Trophoblast cell (in vitro differentiated cells and primary cell): ENCODE data around the gene SASH1.

Experiments used
- DNase-seq, 2 donors: peaks; one replicate each; pipeline ENCODE4 v3.0.0-alpha.2; 2016
- H2AFZ ChIP-seq: 2 replicates; pipeline ENCODE4 v1.6.1; 2013; ENCODE audit warnings: low read length, moderate library complexity, mild to moderate bottlenecking; ENCODE audit not compliant: insufficient read depth, poor library complexity
- H2AK5ac ChIP-seq: 2 replicates; pipeline ENCODE4 v1.6.1; 2013; ENCODE audit warnings: mild to moderate bottlenecking, low read length
- H2BK120ac ChIP-seq: 2 replicates; pipeline ENCODE4 v1.6.1; 2013; ENCODE audit warnings: low read length, mild to moderate bottlenecking, moderate library complexity; ENCODE audit not compliant: insufficient read depth, poor library complexity
- H2BK12ac ChIP-seq: 2 replicates; pipeline ENCODE4 v1.6.1; 2013; ENCODE audit warnings: mild to moderate bottlenecking, low read length, moderate library complexity
- H2BK5ac ChIP-seq: 2 replicates; pipeline ENCODE4 v1.6.1; 2013; ENCODE audit warnings: low read length, low read depth, moderate library complexity, mild to moderate bottlenecking; ENCODE audit not compliant: poor library complexity
- H3K14ac ChIP-seq: 2 replicates; pipeline ENCODE4 v1.6.1; 2013; ENCODE audit warnings: mild to moderate bottlenecking, low read length
- H3K18ac ChIP-seq: 2 replicates; pipeline ENCODE4 v1.6.1; 2013; ENCODE audit warnings: mild to moderate bottlenecking, low read length
- H3K23ac ChIP-seq: 2 replicates; pipeline ENCODE4 v1.6.1; 2013; ENCODE audit warnings: low read length
- H3K27ac ChIP-seq: 2 replicates; pipeline ENCODE4 v1.5.1; 2013; ENCODE audit warnings: low read depth, mild to moderate bottlenecking, inconsistent platforms, low read length, moderate library complexity
- H3K27me3 ChIP-seq: 2 replicates; pipeline ENCODE4 v1.6.1; 2013; ENCODE audit warnings: inconsistent platforms, mild to moderate bottlenecking, low read length, moderate library complexity; ENCODE audit not compliant: insufficient read depth
- H3K36me3 ChIP-seq, 2 experiments: 1 replicate in 1 of 2; 2 replicates in 1 of 2; pipeline ENCODE4 v1.6.1; 2013; ENCODE audit warnings: low read length in 2 of 2, mild to moderate bottlenecking in 2 of 2, moderate library complexity in 1 of 2; ENCODE audit not compliant: insufficient read depth in 2 of 2, control insufficient read depth in 1 of 2
- H3K4ac ChIP-seq: 2 replicates; pipeline ENCODE4 v1.6.1; 2013; ENCODE audit warnings: low read depth, mild to moderate bottlenecking, low read length, moderate library complexity
- H3K4me1 ChIP-seq, 2 experiments: 1 replicate in 1 of 2; 2 replicates in 1 of 2; pipeline ENCODE4 v1.6.1; 2013; ENCODE audit warnings: low read length in 2 of 2, mild to moderate bottlenecking in 2 of 2, moderate library complexity in 1 of 2; ENCODE audit not compliant: insufficient read depth in 2 of 2, control insufficient read depth in 1 of 2
- H3K4me2 ChIP-seq: 2 replicates; pipeline ENCODE4 v1.6.1; 2013; ENCODE audit warnings: inconsistent platforms, mild to moderate bottlenecking, low read length, moderate library complexity
- H3K4me3 ChIP-seq: 2 replicates; pipeline ENCODE4 v1.5.1; 2013; ENCODE audit warnings: mild to moderate bottlenecking, low read depth, low read length, inconsistent platforms
- H3K79me1 ChIP-seq: one replicate; pipeline ENCODE4 v1.6.1; 2013; ENCODE audit warnings: low read length
- H3K79me2 ChIP-seq: 2 replicates; pipeline ENCODE4 v1.6.1; 2013; ENCODE audit warnings: low read length, mild to moderate bottlenecking; ENCODE audit not compliant: control insufficient read depth, insufficient read depth, poor library complexity
- H3K9ac ChIP-seq: 2 replicates; pipeline ENCODE4 v1.6.1; 2013; ENCODE audit warnings: mild to moderate bottlenecking, low read length
- H3K9me3 ChIP-seq: 2 replicates; pipeline ENCODE4 v1.6.1; 2013; ENCODE audit warnings: low read depth, mild to moderate bottlenecking, control low read depth, inconsistent platforms, low read length; ENCODE audit not compliant: insufficient read depth
- H4K12ac ChIP-seq: 2 replicates; pipeline ENCODE4 v1.6.1; 2013; ENCODE audit warnings: low read depth, mild to moderate bottlenecking, low read length, moderate library complexity
- H4K8ac ChIP-seq: 2 replicates; pipeline ENCODE4 v1.6.1; 2013; ENCODE audit warnings: low read depth, mild to moderate bottlenecking, low read length, moderate library complexity
- H4K91ac ChIP-seq: one replicate; pipeline ENCODE4 v1.6.1; 2013; ENCODE audit warnings: low read depth, mild to moderate bottlenecking, low read length, moderate library complexity
- WGBS: extraction: QIAGEN DNeasy Blood & Tissue Kit; methylation state at CpG from one replicate; pipeline ENCODE4 v1.1.7; 2013; ENCODE audit warnings: missing lambda C conversion rate; ENCODE audit not compliant: insufficient read length, insufficient coverage; ENCODE audit errors: extremely low coverage; 5-methylcytosine and 5-hydroxymethylcytosine counted together

Gene SASH1

DNA sequence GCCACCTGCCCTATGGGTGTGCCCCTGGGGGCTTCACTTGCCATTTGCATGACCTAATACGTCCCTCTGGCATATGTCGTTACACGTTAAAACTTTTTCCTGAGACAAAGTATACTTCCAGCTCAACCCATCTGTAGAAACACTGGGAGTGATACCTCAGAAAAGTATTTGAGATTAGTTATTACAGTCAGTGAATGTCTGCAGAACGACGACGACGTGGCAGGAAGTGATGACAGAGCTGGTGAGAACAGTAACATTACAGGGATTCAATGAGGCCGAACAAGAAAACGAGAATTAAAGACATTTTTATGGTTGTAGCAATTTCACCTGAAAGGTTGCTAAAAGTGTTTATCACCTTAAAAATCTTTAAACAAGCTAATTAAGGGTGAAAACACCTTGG, 40.2 kb downstream of the SASH1 start:
- Histone ChIP-seq H3K18ac (no peak overlapping the region), H3K9me3 (no peaks in the 10 kb centered on the region), H2AK5ac (no peak overlapping the region), H3K4me1 (no peaks in the 10 kb centered on the region), H2BK5ac (no peak overlapping the region), H3K4me3 (no peak overlapping the region), H3K27ac (no peak overlapping the region), H2BK120ac (no peak overlapping the region), H3K14ac (no peak overlapping the region), H3K4me2 (no peak overlapping the region), H3K79me1 (no peaks in the 10 kb centered on the region), H4K12ac (no peak overlapping the region), H2BK12ac (no peak overlapping the region), H3K79me2 (no peaks in the 10 kb centered on the region), H4K8ac (no peak overlapping the region), H3K23ac (no peak overlapping the region), H3K9ac (no peak overlapping the region), H3K36me3 (no peaks in the 10 kb centered on the region), H3K4ac (no peak overlapping the region), H3K27me3 (no peaks in the 10 kb centered on the region), H2AFZ (no peak overlapping the region), H4K91ac (no peak overlapping the region)
- no CpG with 5 or more reads among the region's 9 CpGs for WGBS
- peak; percentile 71 to 79 for DNase-seq

DNA sequence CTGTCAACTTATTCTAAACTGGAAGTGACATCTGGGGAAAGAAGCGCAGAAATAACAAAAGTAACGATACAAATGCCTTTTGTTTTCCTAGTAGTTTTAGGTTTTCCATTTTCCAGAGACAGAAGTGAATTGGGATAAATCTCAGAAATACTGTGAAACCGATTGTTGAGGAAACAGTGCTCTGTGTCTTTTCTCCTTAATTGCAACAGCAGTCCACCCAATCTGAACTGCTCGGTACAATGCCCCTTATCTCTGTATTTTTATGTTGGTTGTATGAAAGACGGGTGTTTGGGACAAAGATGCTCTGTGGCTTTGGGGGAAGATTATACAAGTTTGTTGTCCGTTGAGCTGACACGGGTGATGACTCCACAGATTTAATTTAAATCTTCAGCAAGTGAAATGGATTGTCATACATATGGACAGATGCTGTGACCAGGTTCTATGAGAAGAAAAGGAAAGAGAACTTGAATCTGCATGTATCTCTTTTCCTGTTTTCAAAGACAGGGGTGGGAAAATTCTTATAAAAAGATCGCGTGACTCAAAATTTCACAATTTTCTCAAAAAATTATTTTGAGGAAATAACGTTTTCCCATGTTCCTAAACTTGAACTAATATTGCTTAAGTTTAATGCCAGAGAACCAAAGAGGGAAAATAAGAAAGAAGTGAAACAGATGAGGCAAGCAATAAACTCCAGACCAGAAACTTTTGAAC, 41.2 kb downstream of the SASH1 start:
- H3K79me1 ChIP-seq: no peaks in the 10 kb centered on the region
- no peak overlapping the region for H3K4me3 ChIP-seq
- H3K4me2 ChIP-seq: no peak overlapping the region
- no peak overlapping the region for H3K4ac ChIP-seq
- H3K14ac ChIP-seq: no peak overlapping the region
- H2BK12ac ChIP-seq: no peak overlapping the region
- H2AK5ac ChIP-seq: no peak overlapping the region
- no peak overlapping the region for H2BK120ac ChIP-seq
- H3K9ac ChIP-seq: no peak overlapping the region
- H2AFZ ChIP-seq: no peak overlapping the region
- no CpG with 5 or more reads among the region's 10 CpGs for WGBS
- H3K4me1 ChIP-seq: no peaks in the 10 kb centered on the region
- no peaks in the 10 kb centered on the region for H3K36me3 ChIP-seq
- no peaks in the 10 kb centered on the region for H3K9me3 ChIP-seq
- H3K23ac ChIP-seq: no peak overlapping the region
- H3K18ac ChIP-seq: no peak overlapping the region
- H3K27me3 ChIP-seq: no peaks in the 10 kb centered on the region
- no peak overlapping the region for H2BK5ac ChIP-seq
- no peak overlapping the region for H4K8ac ChIP-seq
- H4K91ac ChIP-seq: no peak overlapping the region
- no peaks in the 10 kb centered on the region for H3K79me2 ChIP-seq
- H4K12ac ChIP-seq: no peak overlapping the region
- peak in 1 of 2 donors; percentile 26 for DNase-seq
- no peak overlapping the region for H3K27ac ChIP-seq

DNA sequence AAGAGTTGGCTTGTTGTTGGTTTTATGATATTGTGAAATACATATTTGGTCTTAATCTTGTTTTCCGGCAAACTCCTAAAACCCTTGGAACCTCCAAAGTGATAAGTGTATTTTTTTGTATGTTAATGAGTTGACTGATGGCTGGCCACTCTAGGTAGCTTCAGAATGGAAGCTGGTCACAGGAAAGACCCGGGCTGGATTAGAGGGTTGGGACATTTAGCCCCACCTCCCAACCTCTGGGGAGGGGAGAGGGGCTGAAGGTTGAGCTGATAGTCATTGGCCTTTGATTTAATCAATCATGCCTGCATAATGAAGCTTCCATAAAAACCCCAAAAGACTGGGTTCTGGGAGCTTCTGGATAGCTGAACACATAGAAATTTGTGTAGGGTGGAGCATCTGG, 42.7 kb downstream of the SASH1 start:
- H3K27me3 ChIP-seq: no peaks in the 10 kb centered on the region
- H3K36me3 ChIP-seq: no peaks in the 10 kb centered on the region
- H3K14ac ChIP-seq: no peak overlapping the region
- H3K79me1 ChIP-seq: no peaks in the 10 kb centered on the region
- H3K18ac ChIP-seq: no peak overlapping the region
- H2BK120ac ChIP-seq: no peak overlapping the region
- no peak overlapping the region for H2AFZ ChIP-seq
- H2BK12ac ChIP-seq: no peak overlapping the region
- DNase-seq: no peak
- H3K27ac ChIP-seq: no peak overlapping the region
- H3K9me3 ChIP-seq: no peaks in the 10 kb centered on the region
- H2BK5ac ChIP-seq: no peak overlapping the region
- no peaks in the 10 kb centered on the region for H3K4me1 ChIP-seq
- no peak overlapping the region for H3K9ac ChIP-seq
- no peak overlapping the region for H4K91ac ChIP-seq
- H3K79me2 ChIP-seq: no peaks in the 10 kb centered on the region
- H3K4ac ChIP-seq: no peak overlapping the region
- H4K8ac ChIP-seq: no peak overlapping the region
- H2AK5ac ChIP-seq: no peak overlapping the region
- no peak overlapping the region for H4K12ac ChIP-seq
- H3K4me2 ChIP-seq: no peak overlapping the region
- no peak overlapping the region for H3K4me3 ChIP-seq
- no CpG with 5 or more reads among the region's 2 CpGs for WGBS
- no peak overlapping the region for H3K23ac ChIP-seq

DNA sequence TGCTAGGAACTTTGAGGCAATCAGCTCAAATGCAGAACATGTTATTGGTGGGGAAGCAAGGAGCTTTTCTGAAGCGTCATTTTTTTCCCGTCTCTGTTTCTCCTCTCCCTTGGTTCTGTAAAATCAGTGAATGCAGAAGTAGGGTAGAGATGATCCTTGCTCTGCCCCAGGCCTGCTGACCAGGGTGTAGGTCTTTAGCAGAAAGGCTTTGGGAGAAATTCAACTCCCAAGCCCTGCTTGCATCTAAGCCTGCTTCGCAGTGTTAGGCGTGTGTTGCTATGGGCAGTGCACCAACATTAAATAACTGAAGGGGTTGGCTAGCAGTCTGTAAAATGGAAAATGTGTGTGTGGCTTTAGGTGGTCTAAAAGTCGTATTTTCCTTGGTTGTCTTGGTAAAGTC, 45.9 kb downstream of the SASH1 start:
- no peak overlapping the region for H3K23ac ChIP-seq
- H3K9me3 ChIP-seq: no peaks in the 10 kb centered on the region
- H3K4me3 ChIP-seq: no peak overlapping the region
- no peak overlapping the region for H2AK5ac ChIP-seq
- H3K4ac ChIP-seq: no peak overlapping the region
- no peaks in the 10 kb centered on the region for H3K27me3 ChIP-seq
- no peak overlapping the region for H4K12ac ChIP-seq
- no peak overlapping the region for H2BK5ac ChIP-seq
- H3K79me2 ChIP-seq: no peaks in the 10 kb centered on the region
- no peaks in the 10 kb centered on the region for H3K4me1 ChIP-seq
- WGBS: no CpG with 5 or more reads among the region's 5 CpGs
- H4K91ac ChIP-seq: no peak overlapping the region
- no peaks in the 10 kb centered on the region for H3K36me3 ChIP-seq
- no peak overlapping the region for H3K27ac ChIP-seq
- no peak overlapping the region for H4K8ac ChIP-seq
- DNase-seq: peak in 1 of 2 donors; percentile 52
- no peak overlapping the region for H3K18ac ChIP-seq
- H3K4me2 ChIP-seq: no peak overlapping the region
- H3K79me1 ChIP-seq: no peaks in the 10 kb centered on the region
- no peak overlapping the region for H2BK120ac ChIP-seq
- H3K14ac ChIP-seq: no peak overlapping the region
- no peak overlapping the region for H3K9ac ChIP-seq
- no peak overlapping the region for H2AFZ ChIP-seq
- H2BK12ac ChIP-seq: no peak overlapping the region
